B cell (primary cell): ENCODE measurements around the gene EMX1. TPM values are rescaled to one million over a fixed set of nuclear protein-coding genes. Genes with fewer than 3 reads are reported as not detected.

Experiments
- ATAC-seq: fragments of 200-7000 bp; cut with Tn5 transposase; one replicate; pipeline ENCODE4 v1.10.0; 2021; ENCODE audit warnings: low read depth, mild to moderate bottlenecking, moderate number of reproducible peaks, moderate library complexity
- CTCF ChIA-PET: fragments of 350-600 bp; sonication (Branson Sonifier 250); formaldehyde crosslinking; loops from one replicate; lab custom pipeline; 2021; ENCODE audit warnings: antibody characterized with exemption, inconsistent platforms; lab: Charles Lee
- POLR2A ChIA-PET: fragments of 350-600 bp; sonication (Branson Sonifier 250); formaldehyde crosslinking; loops from one replicate; lab custom pipeline; 2021; ENCODE audit warnings: antibody characterized with exemption; lab: Charles Lee
- DNase-seq: peaks from one replicate; pipeline ENCODE4 v3.0.0; 2013
- H2AFZ ChIP-seq: 2 replicates; pipeline ENCODE4 v1.6.1; 2012; ENCODE audit warnings: mild to moderate bottlenecking, low read depth, low read length; ENCODE audit not compliant: insufficient read depth, poor library complexity, severe bottlenecking
- H3K27ac ChIP-seq, 2 donors: 1 replicate in 1 of 2; 2 replicates in 1 of 2; pipeline ENCODE4 v1.5.1; 2012 to 2013; ENCODE audit warnings: low read length in 2 of 2, mild to moderate bottlenecking in 2 of 2, moderate library complexity in 1 of 2
- H3K27me3 ChIP-seq, 4 experiments: fragments of 200-600 bp in 1 of 4; sonication (generic) in 1 of 4; replicated peaks in 1 of 4; 1 replicate in 2 of 4; 2 replicates in 2 of 4; pipeline versions ENCODE4 v1.6.1 to v1.7.0; 2013 to 2016; ENCODE audit warnings: low read length in 3 of 4, mild to moderate bottlenecking in 2 of 4, mixed read lengths in 1 of 4, moderate library complexity in 1 of 4; ENCODE audit not compliant: insufficient read depth in 4 of 4, control insufficient read depth in 3 of 4; ENCODE audit errors: control extremely low read depth in 1 of 4
- H3K36me3 ChIP-seq, 2 experiments: replicated peaks in 1 of 2; 1 replicate in 1 of 2; 2 replicates in 1 of 2; pipeline versions ENCODE4 v1.6.1 to v1.7.1; 2013; ENCODE audit warnings: low read length in 1 of 2; ENCODE audit not compliant: insufficient read depth in 2 of 2, control insufficient read depth in 1 of 2; ENCODE audit errors: control extremely low read depth in 1 of 2, extremely low read depth in 1 of 2
- H3K4me1 ChIP-seq, 2 donors: fragments of 200-600 bp in 1 of 2; sonication (generic) in 1 of 2; 1 replicate in 1 of 2; 2 replicates in 1 of 2; pipeline versions ENCODE4 v1.5.1 to v1.6.1; 2013 to 2017; ENCODE audit warnings: low read length in 2 of 2; ENCODE audit not compliant: control insufficient read depth in 2 of 2, insufficient read depth in 2 of 2
- H3K4me2 ChIP-seq: replicated peaks from 2 replicates; pipeline ENCODE3; 2012; ENCODE audit warnings: mild to moderate bottlenecking, low read depth, low read length; ENCODE audit not compliant: poor library complexity, severe bottlenecking
- H3K4me3 ChIP-seq, 5 experiments: fragments of 200-600 bp in 1 of 5; sonication (generic) in 1 of 5; 1 replicate in 3 of 5; 2 replicates in 2 of 5; pipeline versions ENCODE4 v1.5.1 to v1.7.0; 2011 to 2016; ENCODE audit warnings: low read length in 4 of 5, mild to moderate bottlenecking in 4 of 5, low read depth in 2 of 5, control low read depth in 1 of 5, moderate library complexity in 1 of 5; ENCODE audit not compliant: insufficient read depth in 1 of 5; ENCODE audit errors: control extremely low read depth in 1 of 5, extremely low read depth in 1 of 5
- H3K79me2 ChIP-seq: fragments of 200-600 bp; sonication (generic); one replicate; pipeline ENCODE4 v1.6.0; 2016; ENCODE audit warnings: low read length; ENCODE audit not compliant: control insufficient read depth, insufficient read depth
- H3K9ac ChIP-seq: fragments of 200-600 bp; sonication (generic); 2 replicates; pipeline ENCODE4 v1.6.1; 2017; ENCODE audit warnings: mild to moderate bottlenecking, low read length, moderate library complexity
- H3K9me3 ChIP-seq, 3 donors: one replicate each; pipeline versions ENCODE4 v1.6.1 to v1.7.1; 2013; ENCODE audit warnings: low read length in 2 of 3; ENCODE audit not compliant: control insufficient read depth in 2 of 3, insufficient read depth in 1 of 3; ENCODE audit errors: control extremely low read depth in 1 of 3
- H4K20me1 ChIP-seq: 2 replicates; pipeline ENCODE4 v1.6.0; 2012; ENCODE audit warnings: mild to moderate bottlenecking, low read length; ENCODE audit not compliant: insufficient read depth, control insufficient read depth, poor library complexity, severe bottlenecking
- H3K27ac Mint-ChIP-seq: one replicate; pipeline ENCODE4 v1.8.0; 2021; ENCODE audit warnings: mixed read lengths
- H3K27me3 Mint-ChIP-seq: one replicate; pipeline ENCODE4 v1.8.0; 2021; ENCODE audit warnings: mixed read lengths
- H3K4me1 Mint-ChIP-seq: one replicate; pipeline ENCODE4 v1.8.0; 2021; ENCODE audit warnings: mixed read lengths
- H3K4me3 Mint-ChIP-seq: one replicate; pipeline ENCODE4 v1.8.0; 2021; ENCODE audit warnings: mixed read lengths
- H3K9me3 Mint-ChIP-seq: one replicate; pipeline ENCODE4 v1.8.0; 2022; ENCODE audit warnings: mixed read lengths; ENCODE audit not compliant: insufficient read depth
- EZH2 ChIP-seq: IDR thresholded peaks from 2 replicates; pipeline ENCODE4 v1.6.1; 2012; ENCODE audit warnings: borderline replicate concordance, low read depth, mild to moderate bottlenecking, moderate library complexity, low read length; ENCODE audit not compliant: insufficient read depth, poor library complexity, severe bottlenecking
- WGBS: methylation state at CpG from one replicate; pipeline ENCODE4 v1.1.5; 2013; ENCODE audit warnings: missing lambda C conversion rate; ENCODE audit not compliant: insufficient coverage; 5-methylcytosine and 5-hydroxymethylcytosine counted together
- intact Hi-C: fragments of 100-400 bp; cut with micrococcal nuclease; formaldehyde crosslinking; loops from one replicate; pipeline ENCODE4 v1.10.0; 2022
- polyA plus RNA-seq: library from polyadenylated mRNA; depleted of rRNA; stranded (reverse); fragments of >200 nt; gene quantifications from 2 replicates; pipeline ENCODE4 v1.2.3, GENCODE V29; 2012
- total RNA-seq, 2 donors: library from RNA; stranded (reverse); fragments of 120-200 nt in 1 of 2; gene quantifications; 1 replicate in 1 of 2; 2 replicates in 1 of 2; pipeline versions ENCODE4 v1.2.3 to v1.2.4, GENCODE V29; 2013 to 2022
- TF ChIP-seq, protein P1 (sequence below): fragments of 200-600 bp; IDR thresholded peaks from one replicate; pipeline ENCODE4 v1.8.0; 2022; ENCODE audit warnings: antibody characterized with exemption, mild to moderate bottlenecking

The EMX1 gene
- total and polyA plus RNA-seq, 2 donors (not counting 1 experiment from before 2014, with no cell fraction given), result not detected

DNA sequence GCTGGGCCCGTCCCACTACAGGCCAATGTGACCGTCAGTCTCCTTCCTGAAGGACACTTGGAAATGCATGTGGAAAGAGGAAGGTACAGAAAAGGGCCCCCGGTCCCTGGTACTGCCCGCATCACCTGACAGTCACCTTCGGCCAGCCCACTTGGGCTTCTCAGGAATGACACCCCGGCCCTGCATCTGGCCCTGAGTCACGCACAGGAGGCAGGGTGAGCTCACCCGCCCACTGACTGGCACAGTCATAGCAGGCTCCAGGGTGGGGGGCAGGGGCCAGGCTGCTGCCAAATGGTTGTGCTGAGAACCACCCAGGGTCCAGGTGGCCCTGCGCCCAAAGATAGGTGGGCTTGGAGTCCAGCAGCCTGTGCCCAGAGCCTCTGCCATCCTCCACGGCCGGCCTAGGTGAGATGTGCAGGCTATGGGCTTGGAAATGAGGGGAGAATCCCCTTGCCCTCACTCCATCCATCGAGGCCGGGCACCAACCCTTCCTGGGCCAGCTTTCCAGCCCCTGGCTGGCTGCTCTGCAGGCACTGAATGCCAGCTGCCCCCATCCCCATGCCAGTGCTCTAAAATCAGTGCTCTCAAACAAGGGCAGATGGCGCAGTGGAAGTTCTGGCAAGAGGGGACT is 14.1 kb downstream of the EMX1 start:
- H3K27ac Mint-ChIP-seq, result no peak overlapping the region
- Histone ChIP-seq H2AFZ (no peak overlapping the region), H3K36me3 (no peaks in the 10 kb centered on the region), H3K9ac (no peak overlapping the region), H3K79me2 (no peaks in the 10 kb centered on the region), H3K27me3 (peaks cover 0 to 40% (median 27%) of the 10 kb centered on the region in 4 experiments), H3K4me1 (no peaks in the 10 kb centered on the region), H4K20me1 (no peaks in the 10 kb centered on the region), H3K4me3 (no peak overlapping the region), H3K27ac (no peak overlapping the region), H3K4me2 (no peak overlapping the region), H3K9me3 (no peaks in the 10 kb centered on the region)
- ATAC-seq (no peak), DNase-seq (no peak)
- TF ChIP-seq EZH2, result no peak
- TF ChIP-seq, protein P1, sequence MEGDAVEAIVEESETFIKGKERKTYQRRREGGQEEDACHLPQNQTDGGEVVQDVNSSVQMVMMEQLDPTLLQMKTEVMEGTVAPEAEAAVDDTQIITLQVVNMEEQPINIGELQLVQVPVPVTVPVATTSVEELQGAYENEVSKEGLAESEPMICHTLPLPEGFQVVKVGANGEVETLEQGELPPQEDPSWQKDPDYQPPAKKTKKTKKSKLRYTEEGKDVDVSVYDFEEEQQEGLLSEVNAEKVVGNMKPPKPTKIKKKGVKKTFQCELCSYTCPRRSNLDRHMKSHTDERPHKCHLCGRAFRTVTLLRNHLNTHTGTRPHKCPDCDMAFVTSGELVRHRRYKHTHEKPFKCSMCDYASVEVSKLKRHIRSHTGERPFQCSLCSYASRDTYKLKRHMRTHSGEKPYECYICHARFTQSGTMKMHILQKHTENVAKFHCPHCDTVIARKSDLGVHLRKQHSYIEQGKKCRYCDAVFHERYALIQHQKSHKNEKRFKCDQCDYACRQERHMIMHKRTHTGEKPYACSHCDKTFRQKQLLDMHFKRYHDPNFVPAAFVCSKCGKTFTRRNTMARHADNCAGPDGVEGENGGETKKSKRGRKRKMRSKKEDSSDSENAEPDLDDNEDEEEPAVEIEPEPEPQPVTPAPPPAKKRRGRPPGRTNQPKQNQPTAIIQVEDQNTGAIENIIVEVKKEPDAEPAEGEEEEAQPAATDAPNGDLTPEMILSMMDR, result no peak
- intact Hi-C loops, result no loop called here
- ChIA-PET POLR2A (no interaction called here), CTCF (no interaction called here)
- 93% methylated on average over 12 of the region's 14 CpGs for WGBS
- no peak overlapping the region for H3K4me3 Mint-ChIP-seq
- no peaks in the 10 kb centered on the region for H3K9me3 Mint-ChIP-seq
- H3K4me1 Mint-ChIP-seq, result no peaks in the 10 kb centered on the region
- peaks cover 19% of the 10 kb centered on the region for H3K27me3 Mint-ChIP-seq

DNA sequence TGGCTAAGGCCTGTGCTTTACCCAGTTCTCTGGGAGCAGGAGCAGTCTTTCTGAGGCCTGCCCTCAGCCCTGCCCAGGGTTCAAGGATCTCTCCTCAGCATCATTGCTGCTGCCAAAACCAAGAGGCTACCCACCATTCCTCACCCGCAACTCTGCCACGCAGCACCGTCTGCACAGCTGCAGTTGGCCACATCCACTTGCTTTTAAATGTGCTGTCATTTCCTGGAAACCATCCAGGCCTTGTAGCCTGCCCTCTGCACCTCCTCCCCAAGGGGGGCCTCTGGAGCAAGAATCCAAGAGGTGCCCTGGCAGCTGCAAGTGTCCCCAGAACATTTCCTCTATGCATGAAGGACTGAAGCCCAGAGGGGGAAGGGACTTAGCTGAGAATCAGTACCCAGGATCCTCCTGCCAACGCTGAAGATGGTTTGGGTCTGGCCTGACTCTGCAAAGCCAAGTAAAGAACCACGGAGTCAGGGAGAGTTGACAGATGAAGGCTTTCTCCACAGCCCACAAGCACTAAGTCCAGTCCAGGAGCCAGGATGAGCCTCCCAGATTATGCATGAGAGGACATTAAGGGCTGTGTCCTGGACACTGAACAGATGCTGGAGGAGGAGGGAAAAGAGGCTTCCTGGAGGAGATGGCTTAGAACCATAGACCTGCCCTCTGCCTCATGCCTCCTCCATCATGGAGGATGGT is 14.9 kb downstream of the EMX1 start:
- Mint-ChIP-seq H3K4me3 (no peak overlapping the region), H3K27ac (no peak overlapping the region), H3K27me3 (peaks cover 19% of the 10 kb centered on the region), H3K9me3 (no peaks in the 10 kb centered on the region), H3K4me1 (no peaks in the 10 kb centered on the region)
- Histone ChIP-seq H3K27me3 (peaks cover 0 to 40% (median 20%) of the 10 kb centered on the region in 4 experiments), H4K20me1 (no peaks in the 10 kb centered on the region), H3K4me2 (no peak overlapping the region), H3K27ac (no peak overlapping the region), H3K4me3 (no peak overlapping the region), H3K9me3 (no peaks in the 10 kb centered on the region), H3K4me1 (no peaks in the 10 kb centered on the region), H3K36me3 (no peaks in the 10 kb centered on the region), H3K9ac (no peak overlapping the region), H2AFZ (no peak overlapping the region), H3K79me2 (no peaks in the 10 kb centered on the region)
- ChIA-PET POLR2A (no interaction called here), CTCF (no interaction called here)
- intact Hi-C loops, result no loop called here
- DNase-seq (no peak), ATAC-seq (no peak)
- TF ChIP-seq, protein P1, result no peak
- no peak for TF ChIP-seq EZH2
- WGBS, result 50% methylated on average over 5 of the region's 5 CpGs
